CD4-positive, CD25-positive, alpha-beta regulatory T cell (primary cell): ENCODE results near the gene SIX1. TPM values are rescaled to one million over a fixed set of nuclear protein-coding genes. Genes with fewer than 3 reads are reported as not detected.

ENCODE experiments used
- ATAC-seq, 2 donors: fragments of 150-1000 bp; cut with Tn5 transposase; one replicate each; pipeline ENCODE4 v1.10.0; 2021; ENCODE audit warnings: low read depth in 2 of 2, moderate number of reproducible peaks in 2 of 2, moderate library complexity in 1 of 2
- DNase-seq, 3 donors: peaks; one replicate each; pipeline versions ENCODE4 v3.0.0 to v3.0.0-alpha.2; 2012 to 2022; ENCODE audit warnings: mixed read lengths in 1 of 3
- H3K27ac ChIP-seq: one replicate; pipeline ENCODE4 v1.7.0; 2013; ENCODE audit warnings: mild to moderate bottlenecking, low read length; ENCODE audit not compliant: insufficient read depth, poor library complexity, severe bottlenecking
- H3K27me3 ChIP-seq: one replicate; pipeline ENCODE4 v1.7.0; 2013; ENCODE audit warnings: low read length; ENCODE audit not compliant: control insufficient read depth, insufficient read depth
- H3K36me3 ChIP-seq: one replicate; pipeline ENCODE4 v1.7.0; 2013; ENCODE audit warnings: mild to moderate bottlenecking, low read length, moderate library complexity; ENCODE audit not compliant: control insufficient read depth, insufficient read depth
- H3K4me1 ChIP-seq: 2 replicates; pipeline ENCODE4 v1.7.0; 2013; ENCODE audit warnings: mild to moderate bottlenecking, low read length; ENCODE audit not compliant: insufficient read depth, control insufficient read depth, poor library complexity, severe bottlenecking
- H3K4me3 ChIP-seq: one replicate; pipeline ENCODE4 v1.7.0; 2013; ENCODE audit warnings: low read depth, mild to moderate bottlenecking, low read length, moderate library complexity
- H3K9me3 ChIP-seq, 2 experiments: 1 replicate in 1 of 2; 2 replicates in 1 of 2; pipeline ENCODE4 v1.7.0; 2013; ENCODE audit warnings: low read length in 2 of 2, mild to moderate bottlenecking in 1 of 2, moderate library complexity in 1 of 2; ENCODE audit not compliant: control insufficient read depth in 2 of 2
- H3K27ac Mint-ChIP-seq, 3 donors: one replicate each; pipeline ENCODE4 v1.8.0; 2020 to 2022; ENCODE audit warnings: mild to moderate bottlenecking in 3 of 3, mixed read lengths in 3 of 3, moderate library complexity in 2 of 3
- H3K27me3 Mint-ChIP-seq: one replicate; pipeline ENCODE4 v1.8.0; 2022; ENCODE audit warnings: mild to moderate bottlenecking, mixed read lengths
- H3K36me3 Mint-ChIP-seq: one replicate; pipeline ENCODE4 v1.8.0; 2020; ENCODE audit warnings: mixed read lengths
- H3K4me1 Mint-ChIP-seq, 4 donors: one replicate each; pipeline ENCODE4 v1.8.0; 2020 to 2022; ENCODE audit warnings: mixed read lengths in 4 of 4, mild to moderate bottlenecking in 1 of 4
- H3K4me3 Mint-ChIP-seq, 4 donors: one replicate each; pipeline ENCODE4 v1.8.0; 2020 to 2022; ENCODE audit warnings: mild to moderate bottlenecking in 4 of 4, mixed read lengths in 4 of 4, moderate library complexity in 3 of 4
- H3K9me3 Mint-ChIP-seq, 7 donors: one replicate each; pipeline ENCODE4 v1.8.0; 2020 to 2022; ENCODE audit warnings: mixed read lengths in 7 of 7, mild to moderate bottlenecking in 3 of 7, moderate library complexity in 2 of 7
- polyA plus RNA-seq, 4 donors: library from polyadenylated mRNA; unstranded; fragments of 300-500 nt; fragmentation: Illumina TruSeq; gene quantifications; one replicate each; pipeline ENCODE4 v1.2.3, GENCODE V29; 2021
- total RNA-seq: library from RNA; stranded (reverse); gene quantifications from one replicate; pipeline ENCODE4 v1.2.3, GENCODE V29; 2022

The SIX1 gene
- total and polyA plus RNA-seq, 5 donors from 2014 or later, result not detected

- Histone ChIP-seq H3K4me1 (peaks cover 18% of the 10 kb centered on the region), H3K27me3 (peaks cover 57% of the 10 kb centered on the region), H3K4me3 (no peak overlapping the region), H3K36me3 (no peaks in the 10 kb centered on the region), H3K27ac (no peak overlapping the region), H3K9me3 (no peaks in the 10 kb centered on the region)
- Mint-ChIP-seq H3K36me3 (no peaks in the 10 kb centered on the region), H3K4me3 (peak overlapping the region in 1 of 4 donors; percentile 28), H3K4me1 (peaks cover 3 to 33% (median 8%) of the 10 kb centered on the region in 4 donors), H3K27ac (no peak overlapping the region), H3K9me3 (peaks cover 0 to 6% (median 0%) of the 10 kb centered on the region in 7 donors), H3K27me3 (peaks cover 95% of the 10 kb centered on the region)
- ATAC-seq (no peak), DNase-seq (no peak)
Observed at GRCh38 chr14:60643463-60644314, 5.6 kb downstream of the SIX1 start.

GRCh38 chr14:60643141-60643462 lies 6.2 kb downstream of the SIX1 start:
- Mint-ChIP-seq H3K36me3 (no peaks in the 10 kb centered on the region), H3K9me3 (peaks cover 0 to 4% (median 0%) of the 10 kb centered on the region in 7 donors), H3K4me3 (peak overlapping the region in 1 of 4 donors; percentile 36), H3K4me1 (peaks cover 4 to 35% (median 11%) of the 10 kb centered on the region in 4 donors), H3K27me3 (peaks cover 97% of the 10 kb centered on the region), H3K27ac (no peak overlapping the region)
- ATAC-seq, result no peak
- Histone ChIP-seq H3K4me1 (peaks cover 12% of the 10 kb centered on the region), H3K27ac (no peak overlapping the region), H3K36me3 (no peaks in the 10 kb centered on the region), H3K27me3 (peaks cover 63% of the 10 kb centered on the region), H3K4me3 (no peak overlapping the region), H3K9me3 (no peaks in the 10 kb centered on the region)
- DNase-seq, result no peak

- H3K4me3 Mint-ChIP-seq, result no peak overlapping the region
- H3K27me3 ChIP-seq, result peaks cover 63% of the 10 kb centered on the region
- no peak for DNase-seq
- no peak for ATAC-seq
- no peak overlapping the region for H3K4me3 ChIP-seq
- no peaks in the 10 kb centered on the region for H3K36me3 ChIP-seq
- H3K27me3 Mint-ChIP-seq, result peaks cover 95% of the 10 kb centered on the region
- no peaks in the 10 kb centered on the region for H3K36me3 Mint-ChIP-seq
- H3K9me3 ChIP-seq, result no peaks in the 10 kb centered on the region
- H3K4me1 Mint-ChIP-seq, result peaks cover 4 to 32% (median 12%) of the 10 kb centered on the region in 4 donors
- H3K4me1 ChIP-seq, result peaks cover 14% of the 10 kb centered on the region
- no peak overlapping the region for H3K27ac ChIP-seq
- H3K9me3 Mint-ChIP-seq, result peaks cover 0 to 4% (median 0%) of the 10 kb centered on the region in 7 donors
- no peak overlapping the region for H3K27ac Mint-ChIP-seq
Observed at GRCh38 chr14:60642270-60643140, 6.8 kb downstream of the SIX1 start.

GRCh38 chr14:60641742-60642269 lies 7.5 kb downstream of the SIX1 start:
- H3K4me1 Mint-ChIP-seq, result peaks cover 4 to 29% (median 7%) of the 10 kb centered on the region in 4 donors
- peaks cover 61% of the 10 kb centered on the region for H3K27me3 ChIP-seq
- H3K4me1 ChIP-seq, result peaks cover 12% of the 10 kb centered on the region
- no peak overlapping the region for H3K4me3 Mint-ChIP-seq
- no peak overlapping the region for H3K27ac ChIP-seq
- no peaks in the 10 kb centered on the region for H3K9me3 ChIP-seq
- H3K27ac Mint-ChIP-seq, result no peak overlapping the region
- peaks cover 0 to 4% (median 0%) of the 10 kb centered on the region in 7 donors for H3K9me3 Mint-ChIP-seq
- no peak overlapping the region for H3K4me3 ChIP-seq
- H3K27me3 Mint-ChIP-seq, result peaks cover 93% of the 10 kb centered on the region
- H3K36me3 ChIP-seq, result no peaks in the 10 kb centered on the region
- DNase-seq (no peak), ATAC-seq (no peak)
- no peaks in the 10 kb centered on the region for H3K36me3 Mint-ChIP-seq

- no peaks in the 10 kb centered on the region for H3K36me3 ChIP-seq
- Mint-ChIP-seq H3K27me3 (peaks cover 93% of the 10 kb centered on the region), H3K27ac (no peak overlapping the region), H3K4me3 (no peak overlapping the region), H3K4me1 (peaks cover 4 to 29% (median 7%) of the 10 kb centered on the region in 4 donors), H3K36me3 (no peaks in the 10 kb centered on the region), H3K9me3 (peaks cover 0 to 4% (median 0%) of the 10 kb centered on the region in 7 donors)
- ATAC-seq (no peak), DNase-seq (no peak)
- H3K4me3 ChIP-seq, result no peak overlapping the region
- H3K27me3 ChIP-seq, result peaks cover 61% of the 10 kb centered on the region
- no peak overlapping the region for H3K27ac ChIP-seq
- H3K4me1 ChIP-seq, result peaks cover 12% of the 10 kb centered on the region
- H3K9me3 ChIP-seq, result no peaks in the 10 kb centered on the region
Observed at GRCh38 chr14:60640859-60641741, 8.2 kb downstream of the SIX1 start.

- Histone ChIP-seq H3K27me3 (peaks cover 52% of the 10 kb centered on the region), H3K9me3 (no peaks in the 10 kb centered on the region), H3K4me1 (peaks cover 12% of the 10 kb centered on the region), H3K4me3 (no peak overlapping the region), H3K27ac (no peak overlapping the region), H3K36me3 (no peaks in the 10 kb centered on the region)
- DNase-seq (no peak), ATAC-seq (no peak)
- Mint-ChIP-seq H3K36me3 (no peaks in the 10 kb centered on the region), H3K27ac (no peak overlapping the region), H3K9me3 (peaks cover 0 to 4% (median 0%) of the 10 kb centered on the region in 7 donors), H3K4me1 (peaks cover 4 to 29% (median 7%) of the 10 kb centered on the region in 4 donors), H3K4me3 (no peak overlapping the region), H3K27me3 (peaks cover 94% of the 10 kb centered on the region)
Observed at GRCh38 chr14:60639674-60640073, 9.6 kb downstream of the SIX1 start.
